ENCODE measurements around the gene ITGA3. TPM values are rescaled to one million over a fixed set of nuclear protein-coding genes. Genes with fewer than 3 reads are reported as not detected.

Gene ITGA3
- total and polyA plus RNA-seq, 2 of the 13 experiments (the other 11 are each of a cell fraction or from before 2014, with no cell fraction given), result 0.48 to 0.69 TPM

- TF ChIP-seq PAXIP1 (CRISPR knock-in tag; conservative IDR thresholded peaks at IDR 0.05), result no peak
- no peak for TF ChIP-seq ZNF143 (CRISPR knock-in tag; IDR thresholded peaks at IDR 0.05)
- TF ChIP-seq NONO (IDR thresholded peaks at IDR 0.05), result no peak
- no peak for TF ChIP-seq NONO (CRISPR knock-in tag; conservative IDR thresholded peaks at IDR 0.05)
- no peak for TF ChIP-seq BATF2 (CRISPR knock-in tag; IDR thresholded peaks at IDR 0.05)
- no peak for TF ChIP-seq LCORL (IDR thresholded peaks at IDR 0.05)
- no peak for TF ChIP-seq LCORL (CRISPR knock-in tag; IDR thresholded peaks at IDR 0.05)
Measured at GRCh38 chr17:50020841-50021599, 34.9 kb upstream of the ITGA3 start (continued).

GRCh38 chr17:50021681-50022370 is 34.1 kb upstream of the ITGA3 start:
- Histone ChIP-seq H4K20me1 (ENCODE audit: insufficient read depth, low read length) (no peaks in the 10 kb centered on the region), H3K36me3 (replicated peaks in 1 of 2; ENCODE audit: control insufficient read depth in 1 of 2, insufficient read depth in 2 of 2, low read length in 2 of 2) (no peaks in the 10 kb centered on the region), H3K27ac (ENCODE audit: extremely low read length, insufficient read depth, low read length) (no peak overlapping the region), H3K4me2 (ENCODE audit: low read depth, low read length) (peak overlapping the region; percentile 46), H3K4me1 (ENCODE audit: insufficient read depth, low read length) (peaks cover 12% of the 10 kb centered on the region), H3K27me3 (ENCODE audit: control insufficient read depth in 1 of 2, insufficient read depth in 2 of 2, low read length in 2 of 2) (no peaks in the 10 kb centered on the region), H3K9ac (ENCODE audit: insufficient read depth, low read depth, low read length) (no peak overlapping the region), H2AFZ (ENCODE audit: low read length) (no peak overlapping the region), H3K4me3 (replicated peaks in 1 of 3; ENCODE audit: insufficient read depth in 1 of 3, low read depth in 2 of 3, low read length in 3 of 3) (no peak overlapping the region), H3K9me3 (ENCODE audit: low read length) (no peaks in the 10 kb centered on the region), H3K79me2 (ENCODE audit: insufficient read depth, low read length) (no peaks in the 10 kb centered on the region)
- WGBS (ENCODE audit: low lambda C conversion rate), result 75% methylated on average over 6 of the region's 6 CpGs
- no peak for ATAC-seq
- POLR2A ChIA-PET, result no interaction called here
- intact Hi-C loops (cut with micrococcal nuclease; ENCODE audit: unreplicated experiment), result no loop called here
- in situ Hi-C loops (cut with HindIII; ENCODE audit: extremely low pct_ligation_motif_present, low pct_unique_long_range_greater_than_20kb), result no loop called here
- DNase-seq (ENCODE audit: low spot score), result no peak
- FAIRE-seq, result no peak
- CTCF ChIA-PET (ENCODE audit: low intra/inter-chr PET ratio, low total read pairs), result no interaction called here
- no TSS peak for BruUV-seq (replicated peaks)
- TF ChIP-seq MLXIP (CRISPR knock-in tag; IDR thresholded peaks at IDR 0.05; ENCODE audit: borderline replicate concordance) (no peak), CENPBD1 (CRISPR knock-in tag; IDR thresholded peaks at IDR 0.05; ENCODE audit: borderline replicate concordance, low read depth) (no peak), KLF9 (CRISPR knock-in tag; IDR thresholded peaks at IDR 0.05; ENCODE audit: low read depth) (no peak), ZNF850 (CRISPR knock-in tag; conservative IDR thresholded peaks at IDR 0.05) (no peak)
